GM12878 (cell line): ENCODE results near the gene MRPS23. TPM values are rescaled to one million over a fixed set of nuclear protein-coding genes. Genes with fewer than 3 reads are reported as not detected.

Experiments
- ASH2L ChIP-seq: fragments of 300-600, 200-600 bp; sonication (generic); IDR thresholded peaks from 2 replicates; pipeline ENCODE4 v1.6.1; 2017; ENCODE audit warnings: low read depth, mild to moderate bottlenecking, borderline replicate concordance
- CBFB ChIP-seq: IDR thresholded peaks from 2 replicates; pipeline ENCODE4 v1.6.1; 2016; ENCODE audit warnings: antibody characterized with exemption, low read depth
- CEBPB ChIP-seq, 2 experiments: fragments of 150-350 bp in 1 of 2; IDR thresholded peaks; 2 replicates each; pipeline ENCODE4 v1.6.1; 2012 to 2014; ENCODE audit warnings: low read depth in 2 of 2, low read length in 2 of 2, borderline replicate concordance in 1 of 2, inconsistent platforms in 1 of 2
- E2F8 ChIP-seq: fragments of 450-650 bp; IDR thresholded peaks from 2 replicates; pipeline ENCODE4 v1.6.1; 2018; ENCODE audit warnings: mild to moderate bottlenecking, low read depth, moderate library complexity; ENCODE audit not compliant: partially characterized antibody
- ESRRA ChIP-seq: IDR thresholded peaks from 2 replicates; pipeline ENCODE4 v1.6.1; 2012; ENCODE audit warnings: mild to moderate bottlenecking, low read length, improper control_type of control experiment
- ETV6 ChIP-seq, 2 experiments: fragments of 450-650 bp in 1 of 2; IDR thresholded peaks in 1 of 2; conservative IDR thresholded peaks in 1 of 2; 2 replicates each; pipeline ENCODE4 v1.6.1; 2014; ENCODE audit warnings: antibody characterized with exemption in 1 of 2, borderline replicate concordance in 1 of 2, low read depth in 1 of 2, mild to moderate bottlenecking in 1 of 2, moderate library complexity in 1 of 2
- FOXM1 ChIP-seq: IDR thresholded peaks from 2 replicates; pipeline ENCODE4 v1.6.1; 2012; ENCODE audit warnings: low read depth, mild to moderate bottlenecking, inconsistent platforms, low read length, moderate library complexity
- GABPA ChIP-seq: IDR thresholded peaks from 2 replicates; pipeline ENCODE4 v1.6.1; 2014; ENCODE audit warnings: antibody characterized with exemption, low read depth, mild to moderate bottlenecking, inconsistent platforms
- KAT2A ChIP-seq: conservative IDR thresholded peaks from 2 replicates; pipeline ENCODE4 v1.6.1; 2011; ENCODE audit warnings: low read depth, low read length; ENCODE audit not compliant: control insufficient read depth
- LARP7 ChIP-seq: fragments of 450-650 bp; IDR thresholded peaks from 2 replicates; pipeline ENCODE4 v1.6.1; 2017; ENCODE audit warnings: mild to moderate bottlenecking
- NBN ChIP-seq: fragments of 450-650 bp; IDR thresholded peaks from 2 replicates; pipeline ENCODE4 v1.6.1; 2016
- NFYA ChIP-seq: IDR thresholded peaks from 2 replicates; pipeline ENCODE4 v1.6.1; 2011; ENCODE audit warnings: low read depth, mild to moderate bottlenecking, low read length, improper control_type of control experiment, borderline replicate concordance
- NR2C2 ChIP-seq: IDR thresholded peaks from 2 replicates; pipeline ENCODE4 v1.6.1; 2011; ENCODE audit warnings: borderline replicate concordance, low read depth; ENCODE audit not compliant: control insufficient read depth, insufficient read length
- NR2F1 ChIP-seq: fragments of 450-650 bp; conservative IDR thresholded peaks from 2 replicates; pipeline ENCODE4 v1.6.1; 2017; ENCODE audit warnings: mild to moderate bottlenecking
- RB1 ChIP-seq: fragments of 450-650 bp; formaldehyde crosslinking; IDR thresholded peaks from 2 replicates; pipeline ENCODE4 v1.6.1; 2017; ENCODE audit warnings: mild to moderate bottlenecking, borderline replicate concordance
- polyA plus RNA-seq, 11 experiments: library from polyadenylated mRNA; depleted of rRNA in 4 of 11; unstranded in 6 of 11; stranded (reverse) in 5 of 11; fragments of >200 nt; fragmentation: Nextera tagmentation in 4 of 11; fragmentation: Illumina TruSeq in 1 of 11; extraction: Ambion mirVana in 4 of 11; extraction: Trizol in 1 of 11; gene quantifications; 1 replicate in 1 of 11; 2 replicates in 10 of 11; pipeline versions ENCODE4 v1.2.1 to v1.2.3, GENCODE V29; 2011 to 2016; ENCODE audit warnings: inconsistent platforms in 2 of 11, missing spikeins in 2 of 11, low read depth in 1 of 11
- total RNA-seq, 4 experiments: library from RNA; depleted of rRNA in 3 of 4; stranded (reverse); fragments of >200 nt in 3 of 4; fragmentation: Illumina TruSeq in 1 of 4; extraction: Trizol in 1 of 4; gene quantifications; 2 replicates each; pipeline versions ENCODE4 v1.2.1 to v1.2.3, GENCODE V29; 2013 to 2021
- TF ChIP-seq, protein P1 (sequence below): IDR thresholded peaks from 2 replicates; pipeline ENCODE4 v1.6.1; 2011; ENCODE audit warnings: low read depth, low read length, improper control_type of control experiment, borderline replicate concordance
- TF ChIP-seq, protein P2 (sequence below): fragments of 450-650 bp; conservative IDR thresholded peaks from 2 replicates; pipeline ENCODE4 v1.6.1; 2017; ENCODE audit warnings: mild to moderate bottlenecking, moderate library complexity
- TF ChIP-seq, protein P3 (sequence below), 3 experiments: IDR thresholded peaks in 2 of 3; conservative IDR thresholded peaks in 1 of 3; 2 replicates each; pipeline ENCODE4 v1.5.1; 2011; ENCODE audit warnings: low read depth in 3 of 3, low read length in 3 of 3, mild to moderate bottlenecking in 3 of 3, control low read depth in 2 of 3, moderate library complexity in 2 of 3, inconsistent platforms in 1 of 3, mixed read lengths in 1 of 3; ENCODE audit not compliant: control insufficient read depth in 2 of 3, insufficient read depth in 1 of 3; ENCODE audit errors: extremely low read depth in 1 of 3
- TF ChIP-seq, protein P4 (sequence below): IDR thresholded peaks from 2 replicates; pipeline ENCODE4 v1.6.1; 2012; ENCODE audit warnings: low read length, inconsistent platforms

MRPS23 gene
- total and polyA plus RNA-seq, 10 of the 15 experiments (the other 5 are each of a cell fraction or from before 2014, with no cell fraction given), result 65.3 to 237 (median 87.9) TPM

DNA sequence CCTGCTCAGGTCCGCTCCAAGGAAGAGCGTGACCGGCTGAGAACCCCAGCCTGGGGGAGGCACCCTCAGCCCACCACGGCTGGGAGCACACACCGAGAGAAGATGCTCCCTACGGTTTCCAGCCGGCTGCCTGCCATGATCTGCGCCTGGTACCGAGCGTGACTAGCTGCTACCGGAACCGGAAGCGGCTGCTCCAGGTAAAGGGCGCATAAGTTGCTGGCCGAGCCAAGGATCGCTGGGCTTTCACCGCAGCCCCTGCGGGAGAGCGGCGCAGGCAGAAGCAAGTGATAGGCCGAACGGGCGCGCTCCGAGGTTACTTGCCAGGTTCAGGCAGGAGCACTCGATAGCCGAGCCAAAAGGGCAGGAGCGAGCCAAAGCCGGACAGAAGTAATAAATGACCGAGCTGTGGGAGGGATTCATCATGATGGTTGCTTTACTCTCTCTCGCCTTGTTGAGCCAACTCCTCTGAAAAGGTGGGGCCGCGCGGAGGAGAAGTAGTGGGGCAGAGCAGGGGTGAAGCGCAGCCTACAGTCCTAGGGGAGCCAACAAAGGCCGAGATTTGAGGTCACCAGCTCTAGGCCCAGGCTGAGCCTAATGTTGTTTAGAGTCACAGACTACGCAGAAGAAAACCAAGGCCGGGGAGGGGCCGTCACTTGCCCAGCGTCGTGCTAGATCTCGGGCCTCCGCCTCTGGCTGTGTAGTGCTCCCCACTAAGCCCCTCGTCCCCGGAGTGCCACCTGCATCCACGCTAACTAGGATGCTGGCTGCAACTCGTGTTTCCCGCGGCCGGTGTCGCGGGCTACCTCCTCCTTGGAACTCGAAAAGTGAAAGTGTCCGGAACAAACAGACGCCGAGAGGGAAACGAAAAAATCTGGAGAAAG is at the start of gene MRPS23 (continued):
- TF ChIP-seq, protein P1, sequence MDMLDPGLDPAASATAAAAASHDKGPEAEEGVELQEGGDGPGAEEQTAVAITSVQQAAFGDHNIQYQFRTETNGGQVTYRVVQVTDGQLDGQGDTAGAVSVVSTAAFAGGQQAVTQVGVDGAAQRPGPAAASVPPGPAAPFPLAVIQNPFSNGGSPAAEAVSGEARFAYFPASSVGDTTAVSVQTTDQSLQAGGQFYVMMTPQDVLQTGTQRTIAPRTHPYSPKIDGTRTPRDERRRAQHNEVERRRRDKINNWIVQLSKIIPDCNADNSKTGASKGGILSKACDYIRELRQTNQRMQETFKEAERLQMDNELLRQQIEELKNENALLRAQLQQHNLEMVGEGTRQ, result no peak
- no peak for TF ChIP-seq CEBPB (IDR thresholded peaks at IDR 0.05; ENCODE audit: borderline replicate concordance in 1 of 2, low read depth in 2 of 2, low read length in 2 of 2)
- TF ChIP-seq ESRRA, result 0 out of 2 replicates have a peak, but pooled peaks have one; percentile 56
- peak in 1 of 2 experiments; percentile 71; a peak in 1 of 4 replicates for TF ChIP-seq ETV6 (conservative IDR thresholded peaks at IDR 0.05 in 1 of 2, IDR thresholded peaks at IDR 0.05 in 1 of 2; ENCODE audit: borderline replicate concordance in 1 of 2, low read depth in 1 of 2)
- TF ChIP-seq, protein P2, sequence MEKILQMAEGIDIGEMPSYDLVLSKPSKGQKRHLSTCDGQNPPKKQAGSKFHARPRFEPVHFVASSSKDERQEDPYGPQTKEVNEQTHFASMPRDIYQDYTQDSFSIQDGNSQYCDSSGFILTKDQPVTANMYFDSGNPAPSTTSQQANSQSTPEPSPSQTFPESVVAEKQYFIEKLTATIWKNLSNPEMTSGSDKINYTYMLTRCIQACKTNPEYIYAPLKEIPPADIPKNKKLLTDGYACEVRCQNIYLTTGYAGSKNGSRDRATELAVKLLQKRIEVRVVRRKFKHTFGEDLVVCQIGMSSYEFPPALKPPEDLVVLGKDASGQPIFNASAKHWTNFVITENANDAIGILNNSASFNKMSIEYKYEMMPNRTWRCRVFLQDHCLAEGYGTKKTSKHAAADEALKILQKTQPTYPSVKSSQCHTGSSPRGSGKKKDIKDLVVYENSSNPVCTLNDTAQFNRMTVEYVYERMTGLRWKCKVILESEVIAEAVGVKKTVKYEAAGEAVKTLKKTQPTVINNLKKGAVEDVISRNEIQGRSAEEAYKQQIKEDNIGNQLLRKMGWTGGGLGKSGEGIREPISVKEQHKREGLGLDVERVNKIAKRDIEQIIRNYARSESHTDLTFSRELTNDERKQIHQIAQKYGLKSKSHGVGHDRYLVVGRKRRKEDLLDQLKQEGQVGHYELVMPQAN, result peak; percentile 90
- peak; percentile 91 for TF ChIP-seq NBN
- no peak for TF ChIP-seq FOXM1
- TF ChIP-seq, protein P3, sequence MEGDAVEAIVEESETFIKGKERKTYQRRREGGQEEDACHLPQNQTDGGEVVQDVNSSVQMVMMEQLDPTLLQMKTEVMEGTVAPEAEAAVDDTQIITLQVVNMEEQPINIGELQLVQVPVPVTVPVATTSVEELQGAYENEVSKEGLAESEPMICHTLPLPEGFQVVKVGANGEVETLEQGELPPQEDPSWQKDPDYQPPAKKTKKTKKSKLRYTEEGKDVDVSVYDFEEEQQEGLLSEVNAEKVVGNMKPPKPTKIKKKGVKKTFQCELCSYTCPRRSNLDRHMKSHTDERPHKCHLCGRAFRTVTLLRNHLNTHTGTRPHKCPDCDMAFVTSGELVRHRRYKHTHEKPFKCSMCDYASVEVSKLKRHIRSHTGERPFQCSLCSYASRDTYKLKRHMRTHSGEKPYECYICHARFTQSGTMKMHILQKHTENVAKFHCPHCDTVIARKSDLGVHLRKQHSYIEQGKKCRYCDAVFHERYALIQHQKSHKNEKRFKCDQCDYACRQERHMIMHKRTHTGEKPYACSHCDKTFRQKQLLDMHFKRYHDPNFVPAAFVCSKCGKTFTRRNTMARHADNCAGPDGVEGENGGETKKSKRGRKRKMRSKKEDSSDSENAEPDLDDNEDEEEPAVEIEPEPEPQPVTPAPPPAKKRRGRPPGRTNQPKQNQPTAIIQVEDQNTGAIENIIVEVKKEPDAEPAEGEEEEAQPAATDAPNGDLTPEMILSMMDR (IDR thresholded peaks at IDR 0.05 in 2 of 3, conservative IDR thresholded peaks at IDR 0.05 in 1 of 3; ENCODE audit: control insufficient read depth in 2 of 3, extremely low read depth in 1 of 3, insufficient read depth in 1 of 3, low read depth in 3 of 3, low read length in 3 of 3), result no peak
- TF ChIP-seq NR2C2, result peak; percentile 100
- TF ChIP-seq, protein P4, sequence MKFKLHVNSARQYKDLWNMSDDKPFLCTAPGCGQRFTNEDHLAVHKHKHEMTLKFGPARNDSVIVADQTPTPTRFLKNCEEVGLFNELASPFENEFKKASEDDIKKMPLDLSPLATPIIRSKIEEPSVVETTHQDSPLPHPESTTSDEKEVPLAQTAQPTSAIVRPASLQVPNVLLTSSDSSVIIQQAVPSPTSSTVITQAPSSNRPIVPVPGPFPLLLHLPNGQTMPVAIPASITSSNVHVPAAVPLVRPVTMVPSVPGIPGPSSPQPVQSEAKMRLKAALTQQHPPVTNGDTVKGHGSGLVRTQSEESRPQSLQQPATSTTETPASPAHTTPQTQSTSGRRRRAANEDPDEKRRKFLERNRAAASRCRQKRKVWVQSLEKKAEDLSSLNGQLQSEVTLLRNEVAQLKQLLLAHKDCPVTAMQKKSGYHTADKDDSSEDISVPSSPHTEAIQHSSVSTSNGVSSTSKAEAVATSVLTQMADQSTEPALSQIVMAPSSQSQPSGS, result no peak
- 0 out of 2 replicates have a peak, but pooled peaks have one; percentile 28 for TF ChIP-seq LARP7
- TF ChIP-seq KAT2A, result no peak
- TF ChIP-seq RB1, result peak; percentile 96; the same call in 1 of the 2 replicates
- peak; percentile 98 for TF ChIP-seq GABPA
- TF ChIP-seq E2F8, result peak; percentile 85
- peak; percentile 96 for TF ChIP-seq CBFB
- no peak for TF ChIP-seq NFYA
- TF ChIP-seq NR2F1, result peak; percentile 80
- peak; percentile 59; the same call in 1 of the 2 replicates for TF ChIP-seq ASH2L
